A549 (cell line): ENCODE measurements around the gene SDSL.

Experiments used
- CBX2 ChIP-seq: fragments of 200-600 bp; sonication (generic); IDR thresholded peaks from 2 replicates; pipeline ENCODE4 v1.6.1; 2016; ENCODE audit warnings: low read depth, mild to moderate bottlenecking, borderline replicate concordance
- NFE2L2 ChIP-seq: fragments of 150-350 bp; conservative IDR thresholded peaks from 2 replicates; pipeline ENCODE4 v1.6.1; 2014; ENCODE audit warnings: low read length
- PHF8 ChIP-seq: fragments of 200-600 bp; sonication (generic); IDR thresholded peaks from 2 replicates; pipeline ENCODE4 v1.6.1; 2016; ENCODE audit warnings: low read depth, mild to moderate bottlenecking, antibody characterized with exemption, moderate library complexity, borderline replicate concordance
- POLR2A ChIP-seq: IDR thresholded peaks from 2 replicates; pipeline ENCODE4 v1.6.1; 2012; ENCODE audit warnings: mild to moderate bottlenecking, low read length
- RCOR1 ChIP-seq: fragments of 150-350 bp; IDR thresholded peaks from 2 replicates; pipeline ENCODE4 v1.6.1; 2014; ENCODE audit warnings: antibody characterized with exemption, low read length, low read depth
- RNF2 ChIP-seq: fragments of 200-600 bp; sonication (generic); IDR thresholded peaks from 2 replicates; pipeline ENCODE4 v1.6.1; 2016; ENCODE audit warnings: low read depth, mild to moderate bottlenecking, antibody characterized with exemption, moderate library complexity, borderline replicate concordance
- TF ChIP-seq, protein P1 (sequence below): fragments of >200 bp; sonication (Bioruptor Twin); formaldehyde crosslinking; IDR thresholded peaks from 3 replicates; pipeline ENCODE4 v1.5.1; 2016
- TF ChIP-seq, protein P2 (sequence below): IDR thresholded peaks from 2 replicates; pipeline ENCODE4 v1.6.1; 2012
- TF ChIP-seq, protein P3 (sequence below): IDR thresholded peaks from 2 replicates; pipeline ENCODE4 v1.6.1; 2012

DNA sequence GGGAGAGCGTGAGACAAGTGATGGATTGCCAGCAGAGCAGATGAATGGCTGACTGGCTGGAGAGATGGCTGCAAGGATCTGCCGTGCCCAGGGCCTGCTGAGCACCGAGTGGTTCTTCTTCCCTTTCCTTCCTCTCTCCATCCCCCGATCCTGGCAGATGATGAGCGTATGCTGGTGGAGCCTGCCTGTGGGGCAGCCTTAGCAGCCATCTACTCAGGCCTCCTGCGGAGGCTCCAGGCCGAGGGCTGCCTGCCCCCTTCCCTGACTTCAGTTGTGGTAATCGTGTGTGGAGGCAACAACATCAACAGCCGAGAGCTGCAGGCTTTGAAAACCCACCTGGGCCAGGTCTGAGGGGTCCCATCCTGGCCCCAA lies 15.5 kb downstream of the SDSL start:
- TF ChIP-seq RCOR1 (no peak), POLR2A (no peak), CBX2 (no peak), RNF2 (no peak), NFE2L2 (no peak), PHF8 (no peak)
- TF ChIP-seq, protein P1, sequence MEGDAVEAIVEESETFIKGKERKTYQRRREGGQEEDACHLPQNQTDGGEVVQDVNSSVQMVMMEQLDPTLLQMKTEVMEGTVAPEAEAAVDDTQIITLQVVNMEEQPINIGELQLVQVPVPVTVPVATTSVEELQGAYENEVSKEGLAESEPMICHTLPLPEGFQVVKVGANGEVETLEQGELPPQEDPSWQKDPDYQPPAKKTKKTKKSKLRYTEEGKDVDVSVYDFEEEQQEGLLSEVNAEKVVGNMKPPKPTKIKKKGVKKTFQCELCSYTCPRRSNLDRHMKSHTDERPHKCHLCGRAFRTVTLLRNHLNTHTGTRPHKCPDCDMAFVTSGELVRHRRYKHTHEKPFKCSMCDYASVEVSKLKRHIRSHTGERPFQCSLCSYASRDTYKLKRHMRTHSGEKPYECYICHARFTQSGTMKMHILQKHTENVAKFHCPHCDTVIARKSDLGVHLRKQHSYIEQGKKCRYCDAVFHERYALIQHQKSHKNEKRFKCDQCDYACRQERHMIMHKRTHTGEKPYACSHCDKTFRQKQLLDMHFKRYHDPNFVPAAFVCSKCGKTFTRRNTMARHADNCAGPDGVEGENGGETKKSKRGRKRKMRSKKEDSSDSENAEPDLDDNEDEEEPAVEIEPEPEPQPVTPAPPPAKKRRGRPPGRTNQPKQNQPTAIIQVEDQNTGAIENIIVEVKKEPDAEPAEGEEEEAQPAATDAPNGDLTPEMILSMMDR = no peak
- TF ChIP-seq, protein P2, sequence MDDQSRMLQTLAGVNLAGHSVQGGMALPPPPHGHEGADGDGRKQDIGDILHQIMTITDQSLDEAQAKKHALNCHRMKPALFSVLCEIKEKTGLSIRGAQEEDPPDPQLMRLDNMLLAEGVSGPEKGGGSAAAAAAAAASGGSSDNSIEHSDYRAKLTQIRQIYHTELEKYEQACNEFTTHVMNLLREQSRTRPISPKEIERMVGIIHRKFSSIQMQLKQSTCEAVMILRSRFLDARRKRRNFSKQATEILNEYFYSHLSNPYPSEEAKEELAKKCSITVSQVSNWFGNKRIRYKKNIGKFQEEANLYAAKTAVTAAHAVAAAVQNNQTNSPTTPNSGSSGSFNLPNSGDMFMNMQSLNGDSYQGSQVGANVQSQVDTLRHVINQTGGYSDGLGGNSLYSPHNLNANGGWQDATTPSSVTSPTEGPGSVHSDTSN = no peak
- TF ChIP-seq, protein P3, sequence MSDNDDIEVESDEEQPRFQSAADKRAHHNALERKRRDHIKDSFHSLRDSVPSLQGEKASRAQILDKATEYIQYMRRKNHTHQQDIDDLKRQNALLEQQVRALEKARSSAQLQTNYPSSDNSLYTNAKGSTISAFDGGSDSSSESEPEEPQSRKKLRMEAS = no peak
